Urinary bladder (tissue), 4 donors: ENCODE measurements around the gene FBXO8. TPM values are rescaled to one million over a fixed set of nuclear protein-coding genes. Genes with fewer than 3 reads are reported as not detected.

ENCODE experiments used
- DNase-seq: peaks from one replicate; pipeline ENCODE4 v3.0.0-alpha.2; 2015; ENCODE audit errors: extremely low spot score
- H3K27ac ChIP-seq: one replicate; pipeline ENCODE4 v1.5.1; 2013; ENCODE audit warnings: low read depth, mild to moderate bottlenecking, moderate library complexity
- H3K36me3 ChIP-seq: one replicate; pipeline ENCODE4 v1.6.1; 2013; ENCODE audit warnings: mild to moderate bottlenecking, moderate library complexity; ENCODE audit not compliant: insufficient read depth
- H3K4me1 ChIP-seq: one replicate; pipeline ENCODE4 v1.6.1; 2013; ENCODE audit warnings: mild to moderate bottlenecking, moderate library complexity; ENCODE audit not compliant: insufficient read depth
- H3K4me3 ChIP-seq: one replicate; pipeline ENCODE4 v1.5.1; 2013; ENCODE audit warnings: low read depth, low read length
- WGBS: extraction: QIAGEN DNeasy Blood & Tissue Kit; methylation state at CpG from one replicate; pipeline ENCODE4 v1.1.7; 2013; 5-methylcytosine and 5-hydroxymethylcytosine counted together
- polyA plus RNA-seq: library from polyadenylated mRNA; stranded (reverse); fragments of 200-250 nt; gene quantifications from one replicate; pipeline ENCODE4 v1.2.3, GENCODE V29; 2013
- total RNA-seq: library from RNA; depleted of rRNA; stranded (reverse); fragments of >200 nt; gene quantifications from one replicate; pipeline ENCODE4 v1.2.3, GENCODE V29; 2014
- donor health status: healthy with polysubstance abuse.
- donor health status: healthy.

FBXO8 gene
- total and polyA plus RNA-seq, 2 donors, result 33.6 to 69.4 TPM

DNA sequence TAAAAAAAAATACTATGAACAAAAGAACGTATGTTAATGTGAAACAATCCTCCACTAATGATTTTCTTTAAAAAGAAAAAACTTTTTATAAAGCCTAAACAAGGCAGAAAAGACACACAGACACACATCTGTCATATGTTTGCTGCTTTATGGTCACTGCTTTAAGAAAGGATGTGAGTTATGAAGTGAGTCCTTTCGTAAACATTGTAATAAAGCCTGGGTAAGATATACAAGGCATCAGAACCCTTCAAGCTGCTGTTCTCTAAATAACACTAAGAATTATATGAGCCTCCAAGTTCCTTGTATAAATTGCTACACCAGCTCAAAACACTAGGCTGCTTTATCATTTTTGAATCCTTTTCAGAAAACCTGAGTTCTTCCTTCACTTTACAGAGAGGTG, 81.6 kb downstream of the FBXO8 start:
- Histone ChIP-seq H3K4me3 (no peak overlapping the region), H3K27ac (no peak overlapping the region), H3K4me1 (no peaks in the 10 kb centered on the region), H3K36me3 (no peaks in the 10 kb centered on the region)
- 29% methylated on average over 2 of the region's 2 CpGs for WGBS
- no peak for DNase-seq

DNA sequence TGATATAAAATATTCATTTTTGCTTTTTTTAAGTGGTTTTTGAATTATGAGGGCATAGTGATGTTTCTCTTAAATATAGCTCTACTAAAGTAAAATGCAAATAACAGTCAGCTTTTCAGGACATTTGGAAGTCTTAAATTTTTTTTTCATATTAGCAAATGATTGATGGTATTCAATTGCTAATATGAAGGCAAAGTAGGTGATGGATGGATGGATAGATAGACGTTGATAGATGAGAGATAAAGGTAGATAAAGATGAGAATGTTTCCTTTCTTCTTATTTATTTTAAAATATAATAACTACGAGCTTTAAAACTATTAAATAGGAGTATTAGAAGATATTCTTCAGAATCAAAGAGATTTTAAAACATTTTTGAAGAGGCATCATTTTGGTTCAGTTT, 83.7 kb downstream of the FBXO8 start:
- Histone ChIP-seq H3K4me3 (no peak overlapping the region), H3K27ac (no peak overlapping the region), H3K36me3 (no peaks in the 10 kb centered on the region), H3K4me1 (no peaks in the 10 kb centered on the region)
- WGBS, result 74% methylated on average over 2 of the region's 2 CpGs
- DNase-seq, result no peak

DNA sequence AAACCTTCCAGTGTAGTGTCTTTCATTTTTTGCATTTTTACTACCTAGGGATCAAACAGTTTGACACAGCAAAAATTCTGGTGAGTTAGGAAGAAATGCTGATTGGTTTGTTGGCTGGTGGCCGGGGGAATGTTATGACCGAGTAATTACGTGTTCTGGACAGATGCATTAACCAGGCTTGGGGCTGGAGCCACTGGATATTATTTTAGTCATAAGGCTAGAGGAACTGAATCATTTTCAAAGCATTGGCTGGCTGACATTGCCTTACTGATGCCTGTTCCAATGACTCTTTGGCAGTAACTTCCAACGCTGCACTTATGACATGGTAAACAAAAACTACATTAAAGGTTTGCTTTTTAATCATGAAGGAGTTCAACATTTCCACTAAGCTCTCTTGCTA, 84.6 kb downstream of the FBXO8 start:
- 19% methylated on average over 4 of the region's 4 CpGs for WGBS
- Histone ChIP-seq H3K4me3 (no peak overlapping the region), H3K4me1 (no peaks in the 10 kb centered on the region), H3K36me3 (no peaks in the 10 kb centered on the region), H3K27ac (no peak overlapping the region)
- no peak for DNase-seq

- no peaks in the 10 kb centered on the region for H3K4me1 ChIP-seq
- H3K27ac ChIP-seq, result no peak overlapping the region
- H3K36me3 ChIP-seq, result no peaks in the 10 kb centered on the region
- DNase-seq, result no peak
- H3K4me3 ChIP-seq, result no peak overlapping the region
- WGBS, result 89% methylated on average over 1 of the region's 1 CpG
Observed at GRCh38 chr4:174198396-174198795, 85.1 kb downstream of the FBXO8 start.

DNA sequence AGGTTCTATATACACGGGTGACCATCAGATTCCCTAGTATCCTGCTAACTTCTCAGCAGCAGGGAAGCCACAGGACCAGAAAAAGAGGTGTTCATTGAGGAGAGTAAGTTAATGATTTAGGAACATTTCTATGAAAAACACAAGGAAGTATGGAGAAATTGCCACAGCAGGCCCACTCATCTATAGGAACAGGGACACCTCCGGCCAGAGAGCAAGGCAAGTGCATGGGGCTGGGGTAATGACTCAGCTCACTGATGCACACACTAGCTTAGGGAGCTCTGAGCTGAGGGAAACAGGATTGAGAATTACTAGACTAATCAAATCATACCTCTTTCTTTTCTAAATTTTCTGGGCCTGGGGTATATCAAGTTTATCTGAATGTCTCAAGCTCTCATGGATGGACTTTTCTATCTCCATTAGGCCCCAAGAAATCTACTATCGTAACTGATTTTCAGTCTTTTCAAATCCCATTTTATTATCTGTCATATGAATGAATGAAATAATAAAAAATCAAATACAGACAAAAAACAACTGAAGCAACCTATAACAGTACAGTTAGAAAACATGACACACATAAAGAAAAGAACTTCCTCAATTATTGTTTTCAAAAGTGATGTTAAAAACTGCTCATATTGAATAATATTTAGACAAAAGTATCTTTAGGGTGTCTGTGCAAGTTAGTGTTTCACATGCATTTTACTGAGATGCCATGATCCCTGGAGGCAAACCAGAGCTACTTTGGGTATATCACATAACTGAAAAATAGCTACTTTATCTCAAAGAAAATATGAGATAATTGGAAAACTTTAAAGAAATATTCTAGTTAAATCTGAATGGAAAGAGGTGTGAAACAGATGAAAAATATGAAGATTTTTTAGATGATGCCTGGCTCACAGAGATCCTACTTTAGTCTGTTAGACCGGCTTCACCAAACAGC, 89.8 kb downstream of the FBXO8 start:
- H3K4me1 ChIP-seq, result no peaks in the 10 kb centered on the region
- DNase-seq, result no peak
- H3K4me3 ChIP-seq, result no peak overlapping the region
- WGBS, result 81% methylated on average over 4 of the region's 4 CpGs
- no peak overlapping the region for H3K27ac ChIP-seq
- no peaks in the 10 kb centered on the region for H3K36me3 ChIP-seq

- H3K4me1 ChIP-seq, result no peaks in the 10 kb centered on the region
- no peaks in the 10 kb centered on the region for H3K36me3 ChIP-seq
- no peak overlapping the region for H3K4me3 ChIP-seq
- WGBS, result 57% methylated on average over 4 of the region's 4 CpGs
- H3K27ac ChIP-seq, result no peak overlapping the region
- DNase-seq, result no peak
Observed at GRCh38 chr4:174192943-174193342, 90.5 kb downstream of the FBXO8 start.

GRCh38 chr4:174190832-174191500, 92.5 kb downstream of the FBXO8 start:
- H3K4me1 ChIP-seq, result no peaks in the 10 kb centered on the region
- DNase-seq, result no peak
- no peak overlapping the region for H3K27ac ChIP-seq
- 88% methylated on average over 5 of the region's 5 CpGs for WGBS
- H3K36me3 ChIP-seq, result no peaks in the 10 kb centered on the region
- H3K4me3 ChIP-seq, result no peak overlapping the region

DNA sequence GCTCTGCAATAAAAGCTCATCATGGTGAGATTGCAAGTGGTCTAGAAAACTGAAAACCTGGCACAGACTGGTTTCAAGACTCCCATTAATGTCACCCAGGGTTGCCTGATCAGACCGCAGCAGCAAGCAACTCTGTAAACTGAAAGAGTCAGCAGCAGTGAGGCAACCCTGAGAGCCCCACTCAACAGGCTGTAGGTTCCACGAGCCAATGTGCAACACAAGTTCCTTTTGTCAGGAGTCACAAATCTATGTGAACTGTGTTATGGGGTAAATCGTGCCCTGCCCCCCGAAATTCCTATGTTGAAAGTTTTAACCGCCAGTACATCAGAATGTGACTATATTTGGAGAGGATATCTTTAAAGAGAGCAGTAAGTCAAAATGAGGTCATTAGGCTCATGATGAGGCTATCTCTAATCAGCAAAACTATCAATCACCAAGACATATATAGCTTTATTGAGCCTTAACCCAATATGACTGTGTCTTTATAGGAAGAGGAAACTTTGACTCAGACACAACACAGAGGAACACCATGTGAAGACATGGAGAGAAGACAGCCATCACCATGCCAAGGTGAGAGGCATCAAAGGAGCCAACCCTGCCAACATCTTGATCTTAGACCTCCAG, 94.0 kb downstream of the FBXO8 start:
- H3K36me3 ChIP-seq, result no peaks in the 10 kb centered on the region
- WGBS, result 48% methylated on average over 5 of the region's 5 CpGs

More for the DNA sequence above, 94.0 kb downstream of the FBXO8 start:
- Histone ChIP-seq H3K4me1 (no peaks in the 10 kb centered on the region), H3K27ac (no peak overlapping the region), H3K4me3 (no peak overlapping the region)
- no peak for DNase-seq

Other genes starting within 250 kb of the FBXO8 start
- 55.6 TPM for gene CEP44, start 244 bp upstream of the FBXO8 start, total RNA-seq
- 11.5 TPM for gene CEP44, start 244 bp upstream of the FBXO8 start, polyA plus RNA-seq
- 148 TPM for gene HPGD, start 238.8 kb upstream of the FBXO8 start, total RNA-seq
- gene HPGD, start 238.8 kb upstream of the FBXO8 start, polyA plus RNA-seq, result 51.6 TPM